Right atrium auricular region (tissue), 2 donors: Measurements from ENCODE around the gene FAM210A. TPM values are rescaled to one million over a fixed set of nuclear protein-coding genes. Genes with fewer than 3 reads are reported as not detected.

ENCODE experiments used
- DNase-seq: peaks from one replicate; pipeline ENCODE4 v3.0.0-alpha.2; 2019; ENCODE audit warnings: low spot score
- H3K27ac ChIP-seq, 2 donors: fragments of 200-600 bp; sonication (generic); 1 replicate in 1 of 2; 2 replicates in 1 of 2; pipeline ENCODE4 v1.5.1; 2016 to 2019
- H3K27me3 ChIP-seq, 2 donors: fragments of 200-600 bp; sonication (generic); one replicate each; pipeline versions ENCODE4 v1.5.1 to v1.6.0; 2017 to 2019
- H3K36me3 ChIP-seq: fragments of 200-600 bp; sonication (generic); one replicate; pipeline ENCODE4 v1.5.1; 2016
- H3K4me1 ChIP-seq, 2 donors: fragments of 200-600 bp; sonication (generic); one replicate each; pipeline versions ENCODE4 v1.5.1 to v1.6.0; 2017 to 2019
- H3K4me3 ChIP-seq, 2 donors: fragments of 200-600 bp; sonication (generic); 1 replicate in 1 of 2; 2 replicates in 1 of 2; pipeline ENCODE4 v1.5.1; 2017 to 2019; ENCODE audit warnings: mild to moderate bottlenecking in 1 of 2, moderate library complexity in 1 of 2
- H3K9me3 ChIP-seq, 2 donors: fragments of 200-600 bp; sonication (generic); one replicate each; pipeline ENCODE4 v1.5.1; 2019
- total RNA-seq, 2 donors: library from RNA; depleted of rRNA; stranded (reverse); fragments of >200 nt; gene quantifications; one replicate each; pipeline ENCODE4 v1.1.0, GENCODE V29; 2016
- TF ChIP-seq, protein P1 (sequence below), 2 donors: fragments of 200-600 bp; sonication (generic); IDR thresholded peaks; one replicate each; pipeline ENCODE4 v1.5.1; 2019; ENCODE audit warnings: antibody characterized with exemption in 2 of 2

The FAM210A gene
- total RNA-seq, 2 donors from 2014 or later = 31.8 to 40.8 TPM

GRCh38 chr18:13649397-13650390, 76.7 kb downstream of the FAM210A start:
- no peak for DNase-seq
- TF ChIP-seq, protein P1, sequence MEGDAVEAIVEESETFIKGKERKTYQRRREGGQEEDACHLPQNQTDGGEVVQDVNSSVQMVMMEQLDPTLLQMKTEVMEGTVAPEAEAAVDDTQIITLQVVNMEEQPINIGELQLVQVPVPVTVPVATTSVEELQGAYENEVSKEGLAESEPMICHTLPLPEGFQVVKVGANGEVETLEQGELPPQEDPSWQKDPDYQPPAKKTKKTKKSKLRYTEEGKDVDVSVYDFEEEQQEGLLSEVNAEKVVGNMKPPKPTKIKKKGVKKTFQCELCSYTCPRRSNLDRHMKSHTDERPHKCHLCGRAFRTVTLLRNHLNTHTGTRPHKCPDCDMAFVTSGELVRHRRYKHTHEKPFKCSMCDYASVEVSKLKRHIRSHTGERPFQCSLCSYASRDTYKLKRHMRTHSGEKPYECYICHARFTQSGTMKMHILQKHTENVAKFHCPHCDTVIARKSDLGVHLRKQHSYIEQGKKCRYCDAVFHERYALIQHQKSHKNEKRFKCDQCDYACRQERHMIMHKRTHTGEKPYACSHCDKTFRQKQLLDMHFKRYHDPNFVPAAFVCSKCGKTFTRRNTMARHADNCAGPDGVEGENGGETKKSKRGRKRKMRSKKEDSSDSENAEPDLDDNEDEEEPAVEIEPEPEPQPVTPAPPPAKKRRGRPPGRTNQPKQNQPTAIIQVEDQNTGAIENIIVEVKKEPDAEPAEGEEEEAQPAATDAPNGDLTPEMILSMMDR (IDR thresholded peaks at IDR 0.05) = no peak
- Histone ChIP-seq H3K9me3 (no peaks in the 10 kb centered on the region), H3K27ac (no peak overlapping the region), H3K27me3 (no peaks in the 10 kb centered on the region), H3K36me3 (peaks cover 11% of the 10 kb centered on the region), H3K4me1 (peaks cover 0 to 8% of the 10 kb centered on the region in 2 donors), H3K4me3 (no peak overlapping the region)

DNA sequence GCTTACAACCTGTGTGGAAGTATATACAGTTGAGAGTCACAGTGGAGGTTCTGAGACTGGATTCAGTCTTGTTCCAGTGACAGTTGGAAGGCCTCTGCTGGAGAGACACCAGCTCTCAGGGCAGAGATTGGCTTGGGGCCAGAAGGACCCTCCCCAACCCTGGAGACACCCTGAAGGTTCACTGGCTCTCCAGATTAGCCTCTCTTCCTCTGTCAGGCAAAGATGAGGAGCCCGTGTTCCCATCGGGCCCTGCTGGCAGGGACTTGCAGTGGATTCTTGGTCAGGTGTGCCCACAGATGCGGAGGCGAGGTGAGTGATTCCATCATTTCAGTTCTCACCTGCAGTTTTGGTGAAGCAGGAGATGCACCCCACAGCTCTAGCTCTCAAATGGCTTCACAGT, 78.6 kb downstream of the FAM210A start:
- Histone ChIP-seq H3K27me3 (no peaks in the 10 kb centered on the region), H3K4me1 (peaks cover 0 to 9% of the 10 kb centered on the region in 2 donors), H3K36me3 (peaks cover 11% of the 10 kb centered on the region), H3K4me3 (no peak overlapping the region), H3K27ac (no peak overlapping the region), H3K9me3 (no peaks in the 10 kb centered on the region)
- TF ChIP-seq, protein P1 (IDR thresholded peaks at IDR 0.05) = no peak
- DNase-seq = no peak

GRCh38 chr18:13646633-13647032, 79.7 kb downstream of the FAM210A start:
- Histone ChIP-seq H3K27ac (no peak overlapping the region), H3K4me3 (no peak overlapping the region), H3K4me1 (peaks cover 0 to 14% of the 10 kb centered on the region in 2 donors), H3K36me3 (peaks cover 11% of the 10 kb centered on the region), H3K9me3 (no peaks in the 10 kb centered on the region), H3K27me3 (no peaks in the 10 kb centered on the region)
- DNase-seq = no peak
- TF ChIP-seq, protein P1 (IDR thresholded peaks at IDR 0.05) = no peak

DNA sequence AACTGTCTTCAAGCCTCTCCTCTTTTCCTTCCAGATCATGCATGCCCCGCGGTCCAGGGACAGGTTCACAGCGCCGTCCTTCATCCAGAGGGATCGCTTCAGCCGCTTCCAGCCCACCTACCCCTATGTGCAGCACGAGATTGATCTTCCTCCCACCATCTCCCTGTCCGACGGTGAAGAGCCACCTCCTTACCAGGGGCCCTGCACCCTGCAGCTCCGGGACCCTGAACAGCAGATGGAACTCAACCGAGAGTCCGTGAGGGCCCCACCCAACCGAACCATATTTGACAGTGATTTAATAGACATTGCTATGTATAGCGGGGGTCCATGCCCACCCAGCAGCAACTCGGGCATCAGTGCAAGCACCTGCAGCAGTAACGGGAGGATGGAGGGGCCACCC, 81.3 kb downstream of the FAM210A start:
- H3K4me1 ChIP-seq = peaks cover 0 to 29% of the 10 kb centered on the region in 2 donors
- peaks cover 11% of the 10 kb centered on the region for H3K36me3 ChIP-seq
- no peak overlapping the region for H3K27ac ChIP-seq
- no peaks in the 10 kb centered on the region for H3K27me3 ChIP-seq
- H3K4me3 ChIP-seq = no peak overlapping the region
- TF ChIP-seq, protein P1 (IDR thresholded peaks at IDR 0.05) = no peak
- no peak for DNase-seq
- H3K9me3 ChIP-seq = no peaks in the 10 kb centered on the region

DNA sequence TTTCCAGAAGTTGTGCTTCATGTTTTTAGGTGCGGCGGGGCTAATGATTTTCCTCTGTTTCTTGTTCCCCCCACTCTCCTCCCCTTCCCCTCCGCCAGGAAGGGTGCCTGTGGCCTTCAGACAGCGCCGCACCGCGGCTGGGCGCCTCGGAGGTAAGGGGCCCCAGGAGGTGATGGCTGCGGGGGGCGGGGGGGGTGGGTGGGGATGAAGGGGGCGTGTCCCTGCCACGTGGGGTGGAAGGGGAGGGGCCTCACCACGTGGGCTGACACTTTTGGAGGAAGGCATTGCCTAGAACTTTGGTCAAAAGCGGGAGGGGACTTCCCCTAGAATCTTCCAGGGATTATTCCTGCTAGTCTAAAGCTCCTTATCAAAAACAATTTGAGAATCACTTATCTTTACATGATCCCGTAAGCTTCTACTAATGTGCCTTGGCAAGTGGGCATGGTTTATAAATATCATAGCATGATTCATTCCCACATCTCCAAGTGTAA, 83.1 kb downstream of the FAM210A start:
- TF ChIP-seq, protein P1 (IDR thresholded peaks at IDR 0.05) = no peak
- DNase-seq = no peak
- no peak overlapping the region for H3K27ac ChIP-seq
- H3K36me3 ChIP-seq = peaks cover 11% of the 10 kb centered on the region
- H3K4me1 ChIP-seq = peaks cover 0 to 41% of the 10 kb centered on the region in 2 donors
- H3K9me3 ChIP-seq = no peaks in the 10 kb centered on the region
- no peaks in the 10 kb centered on the region for H3K27me3 ChIP-seq
- no peak overlapping the region for H3K4me3 ChIP-seq
